ENCODE measurements around the gene TCIRG1.

GRCh38 chr11:68032003-68032402 is 6.8 kb upstream of the TCIRG1 start:
- TF ChIP-seq CTCF (conservative IDR thresholded peaks at IDR 0.05) (no peak), ZFX (IDR thresholded peaks at IDR 0.05) (no peak)
